ENCODE measurements around the gene PRR5.

Gene PRR5

DNA sequence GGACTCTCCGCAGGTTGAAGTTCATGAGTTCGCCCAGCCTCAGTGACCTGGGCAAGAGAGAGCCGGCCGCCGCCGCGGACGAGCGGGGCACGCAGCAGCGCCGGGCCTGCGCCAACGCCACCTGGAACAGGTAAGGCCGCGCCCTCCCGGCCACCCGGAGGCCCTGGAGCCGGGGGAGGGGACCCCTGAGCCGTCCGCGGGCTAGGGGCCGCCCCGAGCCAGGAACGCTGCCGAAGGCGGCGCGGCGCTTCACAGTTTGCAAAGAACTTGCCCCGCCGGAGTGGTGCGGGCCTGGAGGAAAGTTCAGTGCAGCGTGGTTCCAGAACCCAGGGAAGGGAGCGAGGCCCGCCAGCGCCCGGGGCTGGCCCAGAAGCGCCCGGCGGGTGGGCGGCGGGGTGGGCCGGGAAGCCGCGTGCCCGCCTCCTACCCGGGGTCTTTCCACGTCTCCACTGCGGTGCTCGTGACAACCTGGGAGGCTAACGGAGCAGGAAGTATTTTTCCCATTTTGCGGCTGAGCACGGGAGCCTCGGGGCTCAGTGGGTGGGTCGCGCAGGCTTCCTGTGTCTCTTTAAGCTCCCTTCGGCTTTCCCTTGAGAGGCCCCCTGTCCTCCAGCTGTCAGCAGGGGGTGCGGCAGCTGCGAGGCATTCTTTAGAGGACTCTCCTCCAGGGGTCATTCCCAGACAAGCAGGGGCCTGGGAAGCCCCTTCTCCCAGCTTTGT is 635 bp downstream of the PRR5 start:
- TF ChIP-seq CTCF (IDR thresholded peaks at IDR 0.05; ENCODE audit: low read depth, low read length, missing control alignments), result no peak
- peak overlapping the region; percentile 51 for H3K4me3 ChIP-seq (ENCODE audit: low read depth, low read length)
- DNase-seq (ENCODE audit: low read depth), result no peak

GRCh38 chr22:44703255-44703870 is 1.4 kb downstream of the PRR5 start:
- no peak overlapping the region for H3K4me3 ChIP-seq (ENCODE audit: low read depth, low read length)
- no peak for DNase-seq (ENCODE audit: low read depth)
- no peak for TF ChIP-seq CTCF (IDR thresholded peaks at IDR 0.05; ENCODE audit: low read depth, low read length, missing control alignments)

DNA sequence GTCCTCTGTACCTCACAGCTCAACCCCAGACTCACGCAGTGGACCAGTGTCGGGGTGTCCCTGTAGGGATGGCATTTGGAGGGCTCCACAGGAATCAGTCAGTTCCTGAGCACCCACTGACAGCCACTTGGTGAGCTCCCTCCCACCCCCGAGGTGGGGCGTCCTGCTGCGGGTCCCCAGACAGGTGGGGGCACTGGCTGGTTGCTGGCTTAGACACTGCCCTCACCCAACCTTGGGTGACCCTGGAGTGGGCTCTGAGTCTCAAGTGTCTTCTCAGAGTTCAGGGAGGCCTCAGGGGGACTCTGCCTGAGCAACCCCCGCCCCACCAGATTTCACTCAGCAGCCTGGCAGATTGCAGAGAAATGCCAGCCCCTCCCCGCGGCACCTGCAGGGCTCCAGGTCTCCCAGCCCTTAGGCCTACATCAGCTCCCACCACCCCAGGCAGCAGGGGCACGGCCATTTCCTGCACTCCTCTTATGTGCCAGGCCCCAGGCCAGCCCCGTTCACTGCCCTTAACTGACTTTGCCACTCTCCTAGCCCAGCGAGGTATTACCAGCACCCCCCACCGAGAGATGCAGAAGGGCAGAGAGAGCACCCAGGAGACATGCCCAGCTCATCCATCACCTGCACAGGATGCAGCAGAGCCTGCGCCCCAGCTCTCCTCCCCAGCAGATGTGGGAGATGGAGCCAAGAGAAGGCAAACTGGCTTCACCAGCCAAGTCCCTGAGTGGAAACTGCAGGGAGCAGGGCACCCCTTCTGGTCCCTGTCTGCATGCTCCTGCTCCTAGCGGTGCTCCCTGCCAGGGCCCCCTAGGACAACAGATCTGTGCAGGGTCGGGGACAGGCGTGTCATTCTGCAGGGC is 2.4 kb downstream of the PRR5 start:
- no peak for TF ChIP-seq CTCF (IDR thresholded peaks at IDR 0.05; ENCODE audit: low read depth, low read length, missing control alignments)
- no peak overlapping the region for H3K4me3 ChIP-seq (ENCODE audit: low read depth, low read length)
- no peak for DNase-seq (ENCODE audit: low read depth)

DNA sequence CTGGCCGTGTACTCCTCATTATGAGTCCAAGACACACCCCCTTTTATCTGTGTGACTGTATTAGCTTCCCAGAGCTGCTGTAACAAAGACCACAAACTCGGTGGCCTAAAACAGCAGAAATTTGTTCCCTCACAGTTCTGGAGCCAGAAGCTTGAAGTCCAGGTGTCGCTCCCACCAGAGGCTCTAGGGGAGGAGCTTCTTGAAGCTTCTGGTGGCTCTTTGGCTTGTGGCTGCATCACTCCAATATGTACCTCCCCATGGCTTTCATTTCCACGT is 3.0 kb downstream of the PRR5 start:
- no peak for DNase-seq (ENCODE audit: low read depth)
- H3K4me3 ChIP-seq (ENCODE audit: low read depth, low read length), result no peak overlapping the region
- TF ChIP-seq CTCF (IDR thresholded peaks at IDR 0.05; ENCODE audit: low read depth, low read length, missing control alignments), result no peak

- DNase-seq (ENCODE audit: low read depth), result no peak
- no peak overlapping the region for H3K4me3 ChIP-seq (ENCODE audit: low read depth, low read length)
- no peak for TF ChIP-seq CTCF (IDR thresholded peaks at IDR 0.05; ENCODE audit: low read depth, low read length, missing control alignments)
Observed at GRCh38 chr22:44706488-44706887, 4.5 kb downstream of the PRR5 start.

DNA sequence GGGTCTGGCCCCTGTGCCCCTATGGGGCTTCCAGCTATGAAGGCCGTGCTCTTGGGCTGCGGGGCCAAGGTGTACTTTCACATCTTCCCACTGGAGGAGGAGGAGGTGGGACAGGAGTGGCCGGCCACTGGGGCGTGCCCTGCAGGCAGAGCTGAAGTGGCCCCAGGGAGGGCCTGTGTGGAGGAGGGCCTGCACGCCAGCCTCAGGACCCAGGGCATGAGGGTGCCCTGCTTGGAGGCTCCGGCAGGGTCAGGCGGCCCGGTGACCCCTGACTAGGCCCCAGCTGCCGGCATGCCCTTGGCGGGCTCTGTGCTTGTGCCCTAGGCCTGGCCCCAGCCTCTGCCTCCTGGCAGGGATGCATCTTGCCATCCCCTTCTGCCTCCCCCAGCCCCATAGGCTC is 5.2 kb downstream of the PRR5 start:
- H3K4me3 ChIP-seq (ENCODE audit: low read depth, low read length), result no peak overlapping the region
- TF ChIP-seq CTCF (IDR thresholded peaks at IDR 0.05; ENCODE audit: low read depth, low read length, missing control alignments), result no peak
- DNase-seq (ENCODE audit: low read depth), result no peak
